Panc1 (cell line): Measurements from ENCODE around the gene FANCC.

ENCODE experiments used
- POLR2AphosphoS5 ChIP-seq: IDR thresholded peaks from 2 replicates; pipeline ENCODE4 v1.6.1; 2012; ENCODE audit warnings: mild to moderate bottlenecking, low read depth, low read length, moderate library complexity
- REST ChIP-seq, 2 experiments: IDR thresholded peaks; 2 replicates each; pipeline ENCODE4 v1.6.1; 2011 to 2012; ENCODE audit warnings: low read depth in 2 of 2, control low read depth in 1 of 2, low read length in 1 of 2, mild to moderate bottlenecking in 1 of 2, moderate library complexity in 1 of 2; ENCODE audit not compliant: insufficient read depth in 1 of 2
- SIN3A ChIP-seq: IDR thresholded peaks from 2 replicates; pipeline ENCODE4 v1.6.1; 2012; ENCODE audit warnings: low read depth, mild to moderate bottlenecking, low read length, moderate library complexity, borderline replicate concordance; ENCODE audit not compliant: insufficient read depth
- TCF7L2 ChIP-seq: IDR thresholded peaks from 2 replicates; pipeline ENCODE4 v1.6.1; 2011; ENCODE audit warnings: mild to moderate bottlenecking, low read depth, low read length, inconsistent platforms
- TF ChIP-seq, protein P1 (sequence below): fragments of 450-650 bp; IDR thresholded peaks from 2 replicates; pipeline ENCODE4 v1.5.1; 2017; ENCODE audit warnings: mild to moderate bottlenecking

- TF ChIP-seq, protein P1, sequence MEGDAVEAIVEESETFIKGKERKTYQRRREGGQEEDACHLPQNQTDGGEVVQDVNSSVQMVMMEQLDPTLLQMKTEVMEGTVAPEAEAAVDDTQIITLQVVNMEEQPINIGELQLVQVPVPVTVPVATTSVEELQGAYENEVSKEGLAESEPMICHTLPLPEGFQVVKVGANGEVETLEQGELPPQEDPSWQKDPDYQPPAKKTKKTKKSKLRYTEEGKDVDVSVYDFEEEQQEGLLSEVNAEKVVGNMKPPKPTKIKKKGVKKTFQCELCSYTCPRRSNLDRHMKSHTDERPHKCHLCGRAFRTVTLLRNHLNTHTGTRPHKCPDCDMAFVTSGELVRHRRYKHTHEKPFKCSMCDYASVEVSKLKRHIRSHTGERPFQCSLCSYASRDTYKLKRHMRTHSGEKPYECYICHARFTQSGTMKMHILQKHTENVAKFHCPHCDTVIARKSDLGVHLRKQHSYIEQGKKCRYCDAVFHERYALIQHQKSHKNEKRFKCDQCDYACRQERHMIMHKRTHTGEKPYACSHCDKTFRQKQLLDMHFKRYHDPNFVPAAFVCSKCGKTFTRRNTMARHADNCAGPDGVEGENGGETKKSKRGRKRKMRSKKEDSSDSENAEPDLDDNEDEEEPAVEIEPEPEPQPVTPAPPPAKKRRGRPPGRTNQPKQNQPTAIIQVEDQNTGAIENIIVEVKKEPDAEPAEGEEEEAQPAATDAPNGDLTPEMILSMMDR = no peak
- TF ChIP-seq TCF7L2 (no peak), REST (IDR thresholded peaks at IDR 0.05; ENCODE audit: insufficient read depth in 1 of 2, low read depth in 2 of 2, low read length in 1 of 2) (no peak), POLR2AphosphoS5 (no peak), SIN3A (no peak)
These were observed 4.5 kb downstream of the FANCC start for GRCh38 chr9:95313010-95313498.
